Measurements from ENCODE around the gene ATPAF1.

DNA sequence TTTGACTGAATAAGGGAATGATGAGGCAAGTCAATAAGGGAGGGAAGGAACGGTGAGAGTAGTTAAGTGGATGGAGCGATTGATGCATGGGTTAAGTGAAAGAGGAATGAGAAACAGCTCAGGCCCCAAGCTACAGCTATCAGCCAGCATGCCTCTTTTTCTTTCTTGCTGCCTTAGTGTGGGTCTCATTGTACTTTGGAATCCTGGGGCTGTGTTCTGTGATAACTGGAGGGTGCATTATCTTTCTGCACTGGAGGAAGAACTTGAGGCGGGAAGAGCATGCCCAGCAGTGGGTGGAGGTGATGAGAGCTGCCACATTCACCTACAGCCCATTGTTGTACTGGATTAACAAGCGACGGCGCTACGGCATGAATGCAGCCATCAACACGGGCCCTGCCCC, 4.5 kb upstream of the ATPAF1 start:
- TF ChIP-seq, protein P1, sequence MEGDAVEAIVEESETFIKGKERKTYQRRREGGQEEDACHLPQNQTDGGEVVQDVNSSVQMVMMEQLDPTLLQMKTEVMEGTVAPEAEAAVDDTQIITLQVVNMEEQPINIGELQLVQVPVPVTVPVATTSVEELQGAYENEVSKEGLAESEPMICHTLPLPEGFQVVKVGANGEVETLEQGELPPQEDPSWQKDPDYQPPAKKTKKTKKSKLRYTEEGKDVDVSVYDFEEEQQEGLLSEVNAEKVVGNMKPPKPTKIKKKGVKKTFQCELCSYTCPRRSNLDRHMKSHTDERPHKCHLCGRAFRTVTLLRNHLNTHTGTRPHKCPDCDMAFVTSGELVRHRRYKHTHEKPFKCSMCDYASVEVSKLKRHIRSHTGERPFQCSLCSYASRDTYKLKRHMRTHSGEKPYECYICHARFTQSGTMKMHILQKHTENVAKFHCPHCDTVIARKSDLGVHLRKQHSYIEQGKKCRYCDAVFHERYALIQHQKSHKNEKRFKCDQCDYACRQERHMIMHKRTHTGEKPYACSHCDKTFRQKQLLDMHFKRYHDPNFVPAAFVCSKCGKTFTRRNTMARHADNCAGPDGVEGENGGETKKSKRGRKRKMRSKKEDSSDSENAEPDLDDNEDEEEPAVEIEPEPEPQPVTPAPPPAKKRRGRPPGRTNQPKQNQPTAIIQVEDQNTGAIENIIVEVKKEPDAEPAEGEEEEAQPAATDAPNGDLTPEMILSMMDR (IDR thresholded peaks at IDR 0.05 in 8 of 11, conservative IDR thresholded peaks at IDR 0.05 in 3 of 11): no peak
- TF ChIP-seq POLR2A (IDR thresholded peaks at IDR 0.05): no peak
- no peak for TF ChIP-seq POLR2AphosphoS5 (IDR thresholded peaks at IDR 0.05)
